ENCODE results near the gene EFNA4. TPM values are rescaled to one million over a fixed set of nuclear protein-coding genes. Genes with fewer than 3 reads are reported as not detected.
"Not testable (repeated sequence)": the region's sequence is repeated elsewhere in the genome, so short reads cannot be mapped to it uniquely, and the experiment has no call there.

The EFNA4 gene
- total RNA-seq, 1 donor from 2014 or later: 2.1 TPM

DNA sequence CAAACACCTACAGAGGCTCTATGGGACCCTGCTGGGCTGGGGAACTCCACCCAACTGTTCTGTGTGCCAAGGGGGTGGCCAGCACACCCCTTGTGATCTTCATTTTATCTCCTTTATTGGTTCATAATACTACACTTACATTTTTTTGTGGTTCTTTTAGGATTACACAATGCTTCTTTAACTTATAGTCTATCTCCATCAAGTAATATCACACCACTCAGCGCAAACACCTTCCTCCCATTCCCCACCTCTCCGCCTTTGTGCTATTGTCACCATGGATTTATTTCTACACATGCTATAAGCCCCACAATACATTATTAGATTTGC is 31.0 kb downstream of the EFNA4 start:
- ATAC-seq (no peak), DNase-seq (ENCODE audit: missing footprints) (no peak)
- intact Hi-C loops (cut with DNase I): loop anchor here (2.0 kb wide), 1 partner anchor 32 kb away; the partner anchor contains the start of gene EFNA1

DNA sequence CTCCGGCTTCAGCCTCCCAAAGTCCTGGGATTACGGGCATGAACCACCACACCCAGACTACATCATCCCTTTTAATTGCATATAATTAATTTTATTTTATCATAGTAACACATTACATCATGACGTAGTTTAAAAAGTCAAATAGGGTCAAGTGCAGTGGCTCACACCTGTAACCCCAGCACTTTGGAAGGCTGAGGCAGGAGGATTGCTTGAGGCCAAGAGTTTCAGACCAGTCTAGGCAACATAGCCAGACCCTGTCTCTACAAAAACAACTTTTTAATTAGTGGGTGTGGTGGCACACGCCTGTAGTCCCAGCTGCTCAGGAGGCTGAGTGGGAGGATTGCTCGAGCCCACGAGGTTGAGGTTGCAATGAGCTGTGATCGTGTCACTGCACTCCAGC is 35.8 kb downstream of the EFNA4 start:
- DNase-seq (ENCODE audit: missing footprints) (no peak), ATAC-seq (no peak)
- intact Hi-C loops (cut with DNase I): no loop called here

DNA sequence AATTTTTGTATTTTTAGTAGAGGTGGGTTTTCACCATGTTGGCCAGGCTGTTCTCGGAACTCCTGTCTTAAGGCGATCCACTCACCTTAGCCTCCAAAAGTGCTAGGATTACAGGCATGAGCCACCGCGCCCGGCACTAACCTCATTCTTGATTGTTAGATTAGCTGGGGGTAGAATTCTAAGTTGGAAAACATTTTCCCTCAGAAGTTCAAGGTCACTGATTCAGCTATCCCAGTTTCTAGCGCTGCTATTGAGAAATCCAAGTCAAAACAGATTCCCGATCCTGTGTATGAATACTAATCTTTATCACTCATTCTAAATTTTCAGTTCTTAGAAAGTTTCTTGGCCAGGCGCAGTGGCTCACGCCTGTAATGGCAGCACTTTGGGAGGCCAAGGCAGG is 39.8 kb downstream of the EFNA4 start:
- ATAC-seq (no peak), DNase-seq (ENCODE audit: missing footprints) (no peak)
- intact Hi-C loops (cut with DNase I): no loop called here

DNA sequence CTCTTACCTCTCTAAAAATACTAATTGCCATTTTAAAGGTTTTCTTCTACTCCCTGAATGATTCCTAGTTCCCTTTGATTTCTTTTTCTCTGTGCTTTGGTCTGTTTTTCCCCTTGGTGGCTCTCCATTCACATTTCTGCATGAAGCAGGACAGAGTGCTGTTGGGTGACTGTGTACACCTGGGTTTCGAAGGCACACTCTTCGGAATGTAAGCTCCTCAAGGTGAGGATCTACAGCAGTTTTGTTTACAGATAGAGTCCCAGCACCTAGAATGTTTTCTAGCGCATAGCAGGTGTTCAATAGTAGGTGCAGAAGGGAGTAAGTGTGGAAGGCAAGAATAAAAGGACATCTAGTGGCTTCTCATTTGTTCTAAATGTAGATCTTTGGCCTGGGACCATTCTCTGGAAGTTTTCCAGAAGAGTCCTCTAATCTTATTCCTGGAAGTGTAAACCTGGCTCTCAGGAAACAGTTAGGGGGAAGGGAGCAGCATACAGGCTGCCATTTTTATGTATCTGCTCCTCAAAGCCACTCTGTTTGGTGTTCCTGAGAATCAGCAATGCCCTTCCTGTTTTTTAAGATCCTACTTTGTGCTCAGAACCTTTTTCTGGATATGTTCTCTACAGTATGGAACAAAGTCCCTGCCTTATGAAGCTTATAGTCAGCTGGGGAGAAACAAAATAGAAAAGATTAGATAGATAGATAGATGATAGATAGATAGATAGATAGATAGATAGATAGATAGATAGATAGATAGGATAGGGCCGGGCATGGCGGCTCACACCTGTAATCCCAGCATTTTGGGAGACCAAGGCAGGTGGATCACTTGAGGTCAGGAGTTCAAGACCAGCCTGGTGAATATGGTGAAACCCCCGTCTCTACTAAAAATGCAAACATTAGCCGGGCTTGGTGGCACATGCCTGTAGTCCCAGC is 41.3 kb downstream of the EFNA4 start:
- intact Hi-C loops (cut with DNase I): no loop called here
- DNase-seq (ENCODE audit: missing footprints): no peak
- ATAC-seq: no peak

DNA sequence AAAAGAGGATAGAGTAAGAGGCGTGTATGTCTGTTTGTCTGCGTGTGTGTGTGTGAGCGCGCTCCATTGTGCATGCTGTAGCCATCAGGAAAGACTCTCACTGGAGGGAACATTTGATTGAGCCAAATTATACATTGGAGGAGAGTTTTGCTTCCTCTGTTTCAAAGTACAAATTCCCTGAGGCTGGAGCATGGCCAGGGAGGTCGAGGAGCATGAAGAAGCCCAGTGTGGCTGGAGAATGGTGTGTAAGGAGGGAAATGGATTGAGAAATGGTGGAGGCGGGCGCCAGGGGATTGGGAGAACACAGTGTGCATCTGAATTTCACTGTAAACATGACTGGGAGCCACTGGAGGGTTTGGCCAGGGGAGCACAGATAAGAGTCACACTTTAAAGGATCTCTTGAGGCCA is 42.1 kb downstream of the EFNA4 start:
- no peak for DNase-seq (ENCODE audit: missing footprints)
- ATAC-seq: peak; percentile 34
- intact Hi-C loops (cut with DNase I): no loop called here

DNA sequence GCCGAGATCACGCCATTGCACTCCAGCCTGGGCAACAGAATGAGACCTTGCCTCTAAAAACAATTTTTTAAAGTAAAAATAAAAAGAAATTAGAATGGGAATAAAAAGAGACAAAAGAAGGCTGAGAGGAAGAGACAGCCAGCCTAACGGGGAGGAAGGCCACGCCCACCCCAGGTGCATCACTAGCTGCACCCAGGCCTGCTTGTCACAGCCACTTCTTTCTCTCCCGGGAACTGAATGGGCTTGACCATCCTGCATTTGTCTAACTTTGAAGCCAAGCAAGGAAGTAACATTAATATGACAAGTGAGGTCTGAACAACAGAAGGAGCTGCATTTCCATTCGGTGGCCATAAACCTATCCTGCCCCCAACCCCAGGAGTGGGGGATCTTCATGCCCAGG is 43.3 kb downstream of the EFNA4 start:
- DNase-seq (ENCODE audit: missing footprints) (no peak), ATAC-seq (no peak)
- intact Hi-C loops (cut with DNase I): no loop called here

DNA sequence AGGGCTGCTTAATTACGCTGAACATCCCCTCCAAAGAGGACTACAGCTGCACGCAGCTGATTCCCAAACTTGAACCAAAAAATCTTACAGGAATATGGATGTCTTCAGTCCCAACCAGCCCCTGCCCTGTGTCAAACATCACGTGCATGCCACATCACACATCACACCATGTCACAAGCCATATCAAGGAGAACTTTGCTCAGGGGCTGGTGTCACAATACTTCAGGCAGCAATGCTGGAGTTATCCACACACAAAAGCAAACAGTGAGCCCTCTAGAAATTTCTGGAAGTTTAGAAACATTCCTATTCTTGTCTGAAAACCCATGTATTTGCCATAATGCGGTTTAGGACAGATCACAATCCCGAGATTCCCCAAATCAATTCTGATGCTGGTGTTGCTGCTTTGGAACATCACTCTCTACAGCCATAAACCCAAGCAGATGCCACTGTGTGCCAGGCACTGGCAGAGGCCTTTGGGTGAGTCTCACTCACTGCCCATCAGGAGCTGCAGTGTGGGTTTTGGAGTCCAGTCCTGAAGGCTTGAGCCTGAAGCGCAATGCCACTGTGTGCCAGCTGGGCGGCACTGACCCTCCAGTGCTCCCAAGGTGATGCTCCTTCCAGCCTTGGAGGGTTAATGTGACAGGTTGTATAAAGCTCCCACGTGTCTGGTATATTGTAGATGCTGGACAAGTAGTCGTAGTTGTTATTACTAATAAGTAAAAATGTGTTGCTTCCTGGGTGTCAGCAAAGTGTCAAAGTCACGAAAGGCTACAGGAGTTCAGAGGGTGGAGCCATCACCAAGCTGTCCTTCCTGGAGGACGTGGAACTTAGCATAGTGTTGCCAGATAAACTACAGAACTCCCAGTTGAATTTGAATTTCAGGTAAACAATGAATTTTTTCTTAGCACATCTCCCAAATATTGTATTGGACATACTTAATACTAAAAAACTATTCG is 44.0 kb downstream of the EFNA4 start:
- intact Hi-C loops (cut with DNase I): no loop called here
- DNase-seq (ENCODE audit: missing footprints): no peak
- no peak for ATAC-seq

DNA sequence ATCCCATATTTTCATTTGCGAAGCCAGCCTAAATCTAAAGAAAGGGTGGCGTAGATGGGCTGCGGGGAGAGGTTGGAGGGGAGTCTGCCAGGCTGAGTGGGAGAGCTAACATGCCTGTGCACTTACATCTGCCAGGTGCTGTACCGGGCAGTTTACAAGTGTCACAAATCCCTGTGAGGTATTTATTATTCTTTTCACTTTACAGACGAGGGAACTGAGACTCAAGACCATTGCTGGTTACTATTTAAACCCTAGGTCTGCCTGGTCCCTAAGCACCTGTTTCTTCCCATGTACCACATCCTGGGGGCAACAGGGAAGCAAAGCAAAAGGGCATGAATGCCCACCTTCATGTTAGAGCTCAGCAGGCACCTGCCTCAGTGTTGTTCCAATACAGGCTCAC is 44.8 kb downstream of the EFNA4 start:
- intact Hi-C loops (cut with DNase I): no loop called here
- ATAC-seq (no peak), DNase-seq (ENCODE audit: missing footprints) (no peak)

DNA sequence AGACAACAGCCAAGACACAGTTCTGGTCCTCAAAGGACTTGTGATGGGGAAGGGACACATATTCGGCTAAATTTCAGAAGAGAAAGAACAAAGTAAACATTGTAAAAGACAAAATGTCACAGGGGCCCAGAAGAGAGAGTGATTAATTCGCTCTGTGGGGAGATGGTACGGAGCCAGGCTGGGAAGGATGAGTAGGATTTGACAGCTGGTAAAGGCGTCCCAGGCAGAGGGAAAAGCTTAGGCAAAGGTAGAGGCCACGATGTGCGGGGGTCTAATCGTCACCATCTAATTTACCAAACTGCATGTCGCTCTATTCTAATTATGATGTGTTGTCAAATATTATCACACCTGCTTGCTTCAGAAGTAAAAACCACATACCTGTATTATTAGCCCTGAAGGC is 46.8 kb downstream of the EFNA4 start:
- intact Hi-C loops (cut with DNase I): no loop called here
- no peak for ATAC-seq
- no peak for DNase-seq (ENCODE audit: missing footprints)

DNA sequence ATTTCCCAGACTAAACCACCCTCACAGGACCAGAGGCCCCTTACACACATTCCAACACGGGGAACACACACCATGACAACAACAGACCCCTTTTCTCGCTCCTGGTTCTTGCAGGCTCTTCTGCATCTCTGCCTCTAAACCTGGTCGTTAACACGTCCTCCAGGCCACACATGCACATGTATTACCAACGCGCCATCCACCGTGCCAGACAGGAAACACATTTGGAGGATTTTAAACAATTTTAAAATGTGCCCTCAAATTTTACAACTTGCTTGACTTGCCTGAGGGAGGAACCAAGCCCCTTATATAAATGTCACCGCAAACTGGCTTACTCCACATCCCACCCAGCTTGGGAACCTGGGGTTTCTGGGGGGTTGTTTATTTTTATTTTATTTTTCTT is 47.3 kb downstream of the EFNA4 start:
- intact Hi-C loops (cut with DNase I): no loop called here
- no peak for DNase-seq (ENCODE audit: missing footprints)
- ATAC-seq: no peak

DNA sequence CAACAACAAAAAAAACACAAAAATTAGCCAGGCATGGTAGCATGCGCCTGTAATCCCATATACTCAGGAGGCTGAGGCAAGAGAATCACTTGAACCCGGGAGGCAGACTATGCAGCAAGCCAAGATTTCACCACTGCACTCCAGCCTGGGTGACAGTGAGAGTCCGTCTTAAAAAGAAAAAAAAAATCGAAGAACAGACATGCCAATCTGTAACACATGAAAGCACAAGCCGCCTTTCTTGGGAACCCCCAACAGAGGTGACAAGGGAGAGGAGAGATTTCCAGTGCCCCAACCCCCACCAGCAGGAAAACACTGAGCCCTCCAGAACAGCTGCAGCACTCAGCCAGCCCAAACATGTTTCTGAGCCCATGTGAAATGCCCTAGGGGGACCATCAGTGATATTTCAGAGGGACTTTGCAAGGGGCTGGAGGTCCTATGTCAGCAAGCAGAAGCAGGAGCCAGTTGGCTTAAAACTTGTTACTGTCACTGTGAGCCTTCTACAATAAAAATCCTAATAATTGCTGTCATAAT is 50.0 kb downstream of the EFNA4 start:
- DNase-seq (ENCODE audit: missing footprints) (no peak), ATAC-seq (no peak)
- intact Hi-C loops (cut with DNase I): no loop called here

DNA sequence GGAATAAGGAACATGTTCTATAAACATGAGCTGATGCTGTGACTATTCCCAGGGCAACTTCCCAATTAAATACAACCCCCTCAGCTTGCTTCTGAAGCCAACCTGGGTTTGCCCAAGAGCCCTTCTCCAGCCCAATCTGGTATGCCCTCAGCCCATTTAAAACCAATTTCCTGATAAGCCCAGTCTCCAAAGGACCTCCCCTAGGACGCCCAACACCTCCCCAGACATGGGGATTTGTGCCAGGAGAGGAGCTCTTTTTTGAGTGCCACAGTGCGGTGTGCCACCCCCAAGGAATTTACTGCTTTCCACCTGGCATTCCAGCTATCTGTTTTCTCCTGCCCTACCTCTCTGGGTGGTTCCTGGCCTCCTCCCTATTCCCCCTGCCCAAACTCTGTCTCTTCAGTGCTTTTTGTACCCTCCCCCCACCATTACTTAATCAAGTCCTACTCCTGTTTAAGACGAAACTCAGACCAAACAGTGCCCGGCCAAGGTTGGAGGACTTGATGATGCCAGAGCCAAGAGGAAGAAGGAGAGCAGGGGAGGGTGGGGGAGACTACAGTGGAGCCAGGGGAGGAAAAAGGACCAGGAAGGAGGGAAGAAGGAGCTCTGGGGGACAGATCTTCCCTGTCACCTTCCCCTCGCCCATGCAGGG is 52.7 kb downstream of the EFNA4 start:
- intact Hi-C loops (cut with DNase I): no loop called here
- no peak for DNase-seq (ENCODE audit: missing footprints)
- no peak for ATAC-seq

DNA sequence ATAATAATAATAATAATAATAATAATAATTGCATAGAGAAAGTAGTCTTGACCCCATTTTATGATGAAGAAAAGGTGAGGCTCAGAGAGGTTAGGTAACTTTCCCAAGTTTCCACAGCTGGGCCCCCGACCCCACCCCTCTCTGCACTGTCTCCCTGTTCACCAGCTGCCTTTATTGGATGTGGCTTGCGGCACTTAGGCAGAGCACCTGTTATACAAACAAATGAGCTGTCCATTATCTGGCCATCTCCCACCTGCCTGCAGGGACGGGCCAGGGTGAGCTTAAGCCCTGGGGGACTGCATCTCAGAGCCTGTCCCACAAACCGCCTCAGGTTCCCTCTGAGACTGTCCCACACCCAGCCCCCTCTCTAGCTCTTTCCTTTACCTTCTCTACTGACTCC is 54.1 kb downstream of the EFNA4 start:
- ATAC-seq: no peak
- DNase-seq (ENCODE audit: missing footprints): no peak
- intact Hi-C loops (cut with DNase I): no loop called here

DNA sequence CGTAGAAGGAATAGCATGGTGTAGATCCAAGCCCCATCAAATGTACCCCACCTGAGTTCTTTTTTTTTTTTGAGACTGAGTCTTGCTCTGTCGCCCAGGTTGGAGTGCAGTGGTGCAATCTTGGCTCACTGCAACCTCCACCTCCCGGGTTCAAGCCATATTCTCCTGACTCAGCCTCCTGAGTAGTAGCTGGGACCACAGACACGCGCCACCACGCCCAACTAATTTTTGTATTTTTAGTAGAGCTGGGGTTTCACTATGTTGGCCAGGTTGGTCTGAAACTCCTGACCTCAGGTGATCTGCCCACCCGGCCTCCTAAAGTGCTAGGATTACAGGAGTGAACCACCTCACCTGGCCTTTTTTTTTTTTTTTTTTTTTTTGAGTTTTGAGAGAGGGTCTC is 54.5 kb downstream of the EFNA4 start:
- ATAC-seq; DNase-seq (ENCODE audit: missing footprints); intact Hi-C loops (cut with DNase I): not testable (repeated sequence)

Other genes starting within 250 kb of the EFNA4 start
- gene KCNN3, start 193.5 kb upstream of the EFNA4 start, total RNA-seq: 3.4 TPM
- gene PMVK, start 127.0 kb upstream of the EFNA4 start, total RNA-seq: 71.1 TPM
- 55.9 TPM for gene PBXIP1, start 107.6 kb upstream of the EFNA4 start, total RNA-seq
- 16.0 TPM for gene PYGO2, start 102.0 kb upstream of the EFNA4 start, total RNA-seq
- 60.4 TPM for gene SHC1, start 93.0 kb upstream of the EFNA4 start, total RNA-seq
- gene CKS1B, start 89.1 kb upstream of the EFNA4 start, total RNA-seq: 22.2 TPM
- 30.8 TPM for gene FLAD1, start 80.4 kb upstream of the EFNA4 start, total RNA-seq
- gene LENEP, start 70.2 kb upstream of the EFNA4 start, total RNA-seq: not detected
- 53.3 TPM for gene ZBTB7B, start 60.9 kb upstream of the EFNA4 start, total RNA-seq
- 0.35 TPM for gene DCST2, start 30.0 kb upstream of the EFNA4 start, total RNA-seq
- gene DCST1, start 29.9 kb upstream of the EFNA4 start, total RNA-seq: not detected
- 101 TPM for gene ADAM15, start 12.4 kb upstream of the EFNA4 start, total RNA-seq
- 1.1 TPM for gene EFNA3, start 15.1 kb downstream of the EFNA4 start, total RNA-seq
- gene EFNA1, start 64.1 kb downstream of the EFNA4 start, total RNA-seq: 43.9 TPM
- 9.3 TPM for gene SLC50A1, start 72.1 kb downstream of the EFNA4 start, total RNA-seq
- gene DPM3, start 76.8 kb downstream of the EFNA4 start, total RNA-seq: 55.7 TPM
- gene KRTCAP2, start 109.6 kb downstream of the EFNA4 start, total RNA-seq: 118 TPM
- gene TRIM46, start 110.1 kb downstream of the EFNA4 start, total RNA-seq: 0.16 TPM
- 5.7 TPM for gene THBS3, start 144.2 kb downstream of the EFNA4 start, total RNA-seq
- gene MTX1, start 145.0 kb downstream of the EFNA4 start, total RNA-seq: 16.5 TPM
- 14.5 TPM for gene ENTREP3, start 191.7 kb downstream of the EFNA4 start, total RNA-seq
- gene SCAMP3, start 198.6 kb downstream of the EFNA4 start, total RNA-seq: 55.4 TPM
- 20.9 TPM for gene CLK2, start 209.8 kb downstream of the EFNA4 start, total RNA-seq
- gene HCN3, start 213.7 kb downstream of the EFNA4 start, total RNA-seq: 1.8 TPM
- not detected for gene PKLR, start 237.7 kb downstream of the EFNA4 start, total RNA-seq
- 80.0 TPM for gene FDPS, start 245.1 kb downstream of the EFNA4 start, total RNA-seq